ENCODE measurements around the gene GPX1.
"Not testable (repeated sequence)": the region's sequence is repeated elsewhere in the genome, so short reads cannot be mapped to it uniquely, and the experiment has no call there.

GPX1 gene

GRCh38 chr3:49359623-49360022 lies 1.5 kb upstream of the GPX1 start:
- Histone ChIP-seq H2AFZ (ENCODE audit: low read length) (no peak overlapping the region), H3K9me3 (ENCODE audit: low read length) (no peaks in the 10 kb centered on the region), H3K27ac (ENCODE audit: low read depth, low read length, poor library complexity, severe bottlenecking) (peak overlapping the region; percentile 84), H3F3A (ENCODE audit: insufficient read depth, low read length) (peaks cover 12% of the 10 kb centered on the region), H3K79me2 (ENCODE audit: insufficient read depth, low read length) (no peaks in the 10 kb centered on the region), H3K36me3 (ENCODE audit: insufficient read depth, low read length) (peaks cover 70% of the 10 kb centered on the region), H3K4me1 (ENCODE audit: insufficient read depth, low read length, severe bottlenecking) (peaks cover 20% of the 10 kb centered on the region), H3K9me2 (ENCODE audit: low read depth, low read length) (no peaks in the 10 kb centered on the region), H3K27me3 (ENCODE audit: insufficient read depth, low read length) (no peaks in the 10 kb centered on the region), H3K4me3 (ENCODE audit: low read depth, low read length, poor library complexity, severe bottlenecking) (no peak overlapping the region), H3K9ac (ENCODE audit: low read length) (no peak overlapping the region), H3K4me2 (ENCODE audit: low read length) (no peak overlapping the region), H4K20me1 (ENCODE audit: insufficient read depth, low read length) (no peaks in the 10 kb centered on the region)
- no peak for TF ChIP-seq EZH2 (IDR thresholded peaks at IDR 0.05; ENCODE audit: borderline replicate concordance, low read length)
- no peak for TF ChIP-seq CTCF (IDR thresholded peaks at IDR 0.05; ENCODE audit: low read length)

GRCh38 chr3:49358884-49359225 lies 702 bp upstream of the GPX1 start:
- no peaks in the 10 kb centered on the region for H3K79me2 ChIP-seq (ENCODE audit: insufficient read depth, low read length)
- no peak overlapping the region for H2AFZ ChIP-seq (ENCODE audit: low read length)
- H3K9me2 ChIP-seq (ENCODE audit: low read depth, low read length) = no peaks in the 10 kb centered on the region
- H3K36me3 ChIP-seq (ENCODE audit: insufficient read depth, low read length) = peaks cover 66% of the 10 kb centered on the region
- peaks cover 20% of the 10 kb centered on the region for H3K4me1 ChIP-seq (ENCODE audit: insufficient read depth, low read length, severe bottlenecking)
- peak overlapping the region; percentile 93 for H3K4me2 ChIP-seq (ENCODE audit: low read length)
- H4K20me1 ChIP-seq (ENCODE audit: insufficient read depth, low read length) = no peaks in the 10 kb centered on the region
- peak overlapping the region; percentile 84 for H3K27ac ChIP-seq (ENCODE audit: low read depth, low read length, poor library complexity, severe bottlenecking)
- H3K4me3 ChIP-seq (ENCODE audit: low read depth, low read length, poor library complexity, severe bottlenecking) = peak overlapping the region; percentile 74
- TF ChIP-seq EZH2 (IDR thresholded peaks at IDR 0.05; ENCODE audit: borderline replicate concordance, low read length) (no peak), CTCF (IDR thresholded peaks at IDR 0.05; ENCODE audit: low read length) (no peak)
- H3K9ac ChIP-seq (ENCODE audit: low read length) = peak overlapping the region; percentile 71
- H3K27me3 ChIP-seq (ENCODE audit: insufficient read depth, low read length) = no peaks in the 10 kb centered on the region
- H3K9me3 ChIP-seq (ENCODE audit: low read length) = no peaks in the 10 kb centered on the region
- peaks cover 12% of the 10 kb centered on the region for H3F3A ChIP-seq (ENCODE audit: insufficient read depth, low read length)

- peaks cover 21% of the 10 kb centered on the region for H3K4me1 ChIP-seq (ENCODE audit: insufficient read depth, low read length, severe bottlenecking)
- peak overlapping the region; percentile 71 for H3K9ac ChIP-seq (ENCODE audit: low read length)
- peaks cover 12% of the 10 kb centered on the region for H3F3A ChIP-seq (ENCODE audit: insufficient read depth, low read length)
- H3K4me3 ChIP-seq (ENCODE audit: low read depth, low read length, poor library complexity, severe bottlenecking) = peak overlapping the region; percentile 74
- not testable (repeated sequence) for H3K9me2 ChIP-seq (ENCODE audit: low read depth, low read length); H4K20me1 ChIP-seq (ENCODE audit: insufficient read depth, low read length); H3K79me2 ChIP-seq (ENCODE audit: insufficient read depth, low read length); H3K9me3 ChIP-seq (ENCODE audit: low read length); H3K27me3 ChIP-seq (ENCODE audit: insufficient read depth, low read length); H2AFZ ChIP-seq (ENCODE audit: low read length)
- peaks cover 54% of the 10 kb centered on the region for H3K36me3 ChIP-seq (ENCODE audit: insufficient read depth, low read length)
- H3K4me2 ChIP-seq (ENCODE audit: low read length) = peak overlapping the region; percentile 93
- peak overlapping the region; percentile 84 for H3K27ac ChIP-seq (ENCODE audit: low read depth, low read length, poor library complexity, severe bottlenecking)
Observed at GRCh38 chr3:49357443-49358216, 523 bp downstream of the GPX1 start.

- H4K20me1 ChIP-seq (ENCODE audit: insufficient read depth, low read length); H3K27me3 ChIP-seq (ENCODE audit: insufficient read depth, low read length); H3K79me2 ChIP-seq (ENCODE audit: insufficient read depth, low read length); H3K9me2 ChIP-seq (ENCODE audit: low read depth, low read length); H2AFZ ChIP-seq (ENCODE audit: low read length); H3F3A ChIP-seq (ENCODE audit: insufficient read depth, low read length); H3K9me3 ChIP-seq (ENCODE audit: low read length): not testable (repeated sequence)
- H3K9ac ChIP-seq (ENCODE audit: low read length) = peak overlapping the region; percentile 71; the same call in 1 of the 2 replicates
- H3K4me3 ChIP-seq (ENCODE audit: low read depth, low read length, poor library complexity, severe bottlenecking) = peak overlapping the region; percentile 74
- H3K36me3 ChIP-seq (ENCODE audit: insufficient read depth, low read length) = peaks cover 48% of the 10 kb centered on the region
- peaks cover 26% of the 10 kb centered on the region for H3K4me1 ChIP-seq (ENCODE audit: insufficient read depth, low read length, severe bottlenecking)
- H3K27ac ChIP-seq (ENCODE audit: low read depth, low read length, poor library complexity, severe bottlenecking) = peak overlapping the region; percentile 84
- peak overlapping the region; percentile 93 for H3K4me2 ChIP-seq (ENCODE audit: low read length)
Observed at GRCh38 chr3:49357095-49357442, 1.1 kb downstream of the GPX1 start.

All from OCI-LY1 (cell line).